Lower leg skin (tissue), 4 donors: ENCODE measurements around the gene RTCB. TPM values are rescaled to one million over a fixed set of nuclear protein-coding genes. Genes with fewer than 3 reads are reported as not detected.

Experiments
- DNase-seq, 2 donors: peaks; one replicate each; pipeline ENCODE4 v3.0.0-alpha.2; 2019; ENCODE audit warnings: low spot score in 2 of 2
- H3K4me3 ChIP-seq: fragments of 200-600 bp; sonication (generic); 2 replicates; pipeline ENCODE4 v1.5.1; 2017; ENCODE audit warnings: mild to moderate bottlenecking, low read depth; ENCODE audit not compliant: poor library complexity, severe bottlenecking
- CTCF ChIP-seq, 3 donors: fragments of 450-650 bp; IDR thresholded peaks; one replicate each; pipeline ENCODE4 v1.5.1; 2016; ENCODE audit warnings: antibody characterized with exemption in 3 of 3, mild to moderate bottlenecking in 3 of 3, moderate library complexity in 2 of 3
- POLR2A ChIP-seq, 2 donors: fragments of 450-650 bp; IDR thresholded peaks; one replicate each; pipeline ENCODE4 v1.6.1; 2016 to 2017; ENCODE audit warnings: antibody characterized with exemption in 2 of 2, mild to moderate bottlenecking in 1 of 2, moderate library complexity in 1 of 2
- WGBS, 2 donors: methylation state at CpG; one replicate each; pipeline ENCODE4 v1.1.5; 2018; 5-methylcytosine and 5-hydroxymethylcytosine counted together
- intact Hi-C: fragments of 100-400 bp; cut with DNase I; formaldehyde crosslinking; loops from one replicate; pipeline ENCODE4 v1.15.0; 2023; ENCODE audit warnings: low total_unique reads
- total RNA-seq, 4 donors: library from RNA; depleted of rRNA; stranded (reverse); fragments of >200 nt; gene quantifications; one replicate each; pipeline ENCODE4 v1.1.0, GENCODE V29; 2016

The RTCB gene
- total RNA-seq, 4 donors from 2014 or later = 99.6 to 113 (median 102) TPM

- intact Hi-C loops = no loop called here
- TF ChIP-seq CTCF (IDR thresholded peaks at IDR 0.05) (no peak), POLR2A (IDR thresholded peaks at IDR 0.05) (no peak)
- WGBS, 2 donors = 80 to 82% methylated on average over 1 of the region's 1 CpG
- no peak overlapping the region for H3K4me3 ChIP-seq
- no peak for DNase-seq
Measured at GRCh38 chr22:32430352-32430751, 18.3 kb upstream of the RTCB start.

DNA sequence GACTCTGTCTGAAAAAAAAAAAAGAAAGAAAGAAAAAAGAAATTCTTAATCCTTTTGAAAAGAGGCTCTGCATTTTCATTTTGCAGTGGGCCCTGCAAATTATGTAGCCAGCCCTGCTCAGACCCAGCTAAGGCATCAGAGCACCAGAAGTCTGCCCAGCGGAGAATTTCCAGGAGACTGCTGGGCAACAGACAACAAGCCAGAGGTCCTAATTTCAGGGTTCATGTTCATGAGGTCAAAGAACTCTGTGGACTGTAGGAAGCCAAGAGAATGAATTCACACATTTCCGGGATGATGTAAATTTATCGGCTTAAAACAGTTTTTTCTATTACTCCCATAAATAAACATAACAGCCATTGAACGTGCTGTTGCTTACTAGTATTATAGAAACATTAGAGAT is 14.8 kb upstream of the RTCB start:
- intact Hi-C loops = no loop called here
- WGBS, 2 donors = 76 to 91% methylated on average over 4 of the region's 4 CpGs
- no peak overlapping the region for H3K4me3 ChIP-seq
- no peak for DNase-seq
- TF ChIP-seq POLR2A (IDR thresholded peaks at IDR 0.05) = no peak
- TF ChIP-seq CTCF (IDR thresholded peaks at IDR 0.05) = no peak

DNA sequence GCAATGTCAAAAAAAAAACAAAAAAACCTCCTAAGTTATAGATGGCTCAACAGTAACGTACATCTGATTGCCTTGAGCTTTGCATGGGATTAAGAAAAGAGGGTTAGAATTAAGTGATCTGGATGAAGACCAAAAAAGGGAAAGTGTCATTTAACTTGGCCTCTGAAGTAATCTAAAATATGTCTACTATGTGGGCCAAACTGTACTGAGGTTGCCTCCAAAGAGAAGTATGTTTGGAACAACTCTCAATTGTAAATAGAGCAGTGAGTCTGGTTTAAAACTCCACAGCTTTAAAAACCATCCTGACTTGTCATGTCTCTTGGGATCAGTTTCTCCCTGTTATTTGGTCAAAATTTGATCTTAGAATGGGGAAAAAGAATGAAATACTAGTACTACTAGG is 11.6 kb upstream of the RTCB start:
- intact Hi-C loops = no loop called here

DNA sequence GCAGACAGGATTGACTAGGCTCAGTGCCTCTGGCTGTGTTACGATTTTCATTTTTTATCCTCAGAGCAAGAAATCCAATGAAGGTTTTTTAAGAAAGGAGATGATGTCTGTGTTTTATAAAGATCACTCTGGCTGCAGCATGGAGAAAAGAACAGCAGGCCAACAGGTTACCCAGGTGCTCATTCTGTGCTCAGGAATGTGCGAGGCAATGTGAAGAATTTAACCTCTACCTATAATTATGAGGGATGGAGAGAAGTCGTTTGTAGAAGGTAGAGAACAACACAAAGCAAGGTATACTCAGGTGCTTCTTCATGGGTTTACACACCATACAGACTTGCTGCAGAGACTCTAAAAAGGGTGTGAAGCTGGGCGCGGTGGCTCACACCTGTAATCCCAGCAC is 10.0 kb upstream of the RTCB start:
- H3K4me3 ChIP-seq = no peak overlapping the region
- DNase-seq = no peak
- TF ChIP-seq POLR2A (IDR thresholded peaks at IDR 0.05) (no peak), CTCF (IDR thresholded peaks at IDR 0.05) (no peak)
- WGBS, 2 donors = 64 to 65% methylated on average over 5 of the region's 5 CpGs
- intact Hi-C loops = no loop called here

More for the DNA sequence above, 11.6 kb upstream of the RTCB start:
- no peak overlapping the region for H3K4me3 ChIP-seq
- DNase-seq = no peak
- TF ChIP-seq POLR2A (IDR thresholded peaks at IDR 0.05) = no peak
- no peak for TF ChIP-seq CTCF (IDR thresholded peaks at IDR 0.05)
- 60 to 61% methylated on average over 1 of the region's 1 CpG for whole genome bisulfite sequencing, 2 donors

DNA sequence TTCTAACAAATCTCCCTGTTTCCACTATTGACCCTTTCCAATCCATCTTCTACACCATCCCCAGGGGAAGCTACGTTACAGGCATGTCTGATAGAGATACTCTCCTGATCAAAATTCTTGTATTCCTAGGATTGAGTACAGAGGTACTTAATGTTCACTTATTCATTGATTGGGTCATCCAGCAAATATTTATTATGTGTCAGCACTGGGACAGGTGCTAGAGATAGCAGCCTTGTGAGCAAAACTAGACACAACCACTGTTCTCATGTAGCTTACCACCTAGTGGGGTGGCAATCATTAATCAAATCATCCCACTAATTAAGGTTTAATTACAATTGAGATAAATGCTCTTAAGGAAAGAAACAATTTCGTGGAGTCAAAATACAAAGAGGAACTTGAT is 9.4 kb upstream of the RTCB start:
- DNase-seq = no peak
- no peak overlapping the region for H3K4me3 ChIP-seq
- TF ChIP-seq CTCF (IDR thresholded peaks at IDR 0.05) (no peak), POLR2A (IDR thresholded peaks at IDR 0.05) (no peak)
- 46 to 49% methylated on average over 2 of the region's 2 CpGs for WGBS, 2 donors
- intact Hi-C loops = no loop called here

GRCh38 chr22:32417906-32418305 is 5.9 kb upstream of the RTCB start:
- WGBS, 2 donors = 76 to 79% methylated on average over 4 of the region's 4 CpGs
- no peak for TF ChIP-seq CTCF (IDR thresholded peaks at IDR 0.05)
- no peak for TF ChIP-seq POLR2A (IDR thresholded peaks at IDR 0.05)
- intact Hi-C loops = no loop called here
- no peak overlapping the region for H3K4me3 ChIP-seq
- DNase-seq = no peak
